NB4 (cell line): ENCODE results near the gene NR1H4.

Experiments
- DNase-seq: peaks from one replicate; pipeline ENCODE4 v3.0.0; 2010; ENCODE audit warnings: low read depth
- H3K4me3 ChIP-seq: one replicate; pipeline ENCODE4 v1.5.1; 2011; ENCODE audit warnings: mild to moderate bottlenecking, low read depth, low read length, moderate library complexity
- CTCF ChIP-seq: IDR thresholded peaks from one replicate; pipeline ENCODE4 v1.5.1; 2012; ENCODE audit warnings: low read depth, low read length
- MAX ChIP-seq: IDR thresholded peaks from 2 replicates; pipeline ENCODE4 v1.6.1; 2011; ENCODE audit warnings: low read depth, low read length
- MYC ChIP-seq: IDR thresholded peaks from 2 replicates; pipeline ENCODE4 v1.6.1; 2011; ENCODE audit warnings: low read depth, low read length
- POLR2A ChIP-seq: IDR thresholded peaks from 2 replicates; pipeline ENCODE4 v1.6.1; 2011; ENCODE audit warnings: mild to moderate bottlenecking; ENCODE audit not compliant: insufficient read length; ENCODE audit errors: extremely low read depth

Gene NR1H4

GRCh38 chr12:100533376-100533775 lies 59.7 kb downstream of the NR1H4 start:
- TF ChIP-seq MAX (no peak), MYC (no peak), POLR2A (no peak), CTCF (no peak)
- no peak for DNase-seq
- H3K4me3 ChIP-seq, result no peak overlapping the region

DNA sequence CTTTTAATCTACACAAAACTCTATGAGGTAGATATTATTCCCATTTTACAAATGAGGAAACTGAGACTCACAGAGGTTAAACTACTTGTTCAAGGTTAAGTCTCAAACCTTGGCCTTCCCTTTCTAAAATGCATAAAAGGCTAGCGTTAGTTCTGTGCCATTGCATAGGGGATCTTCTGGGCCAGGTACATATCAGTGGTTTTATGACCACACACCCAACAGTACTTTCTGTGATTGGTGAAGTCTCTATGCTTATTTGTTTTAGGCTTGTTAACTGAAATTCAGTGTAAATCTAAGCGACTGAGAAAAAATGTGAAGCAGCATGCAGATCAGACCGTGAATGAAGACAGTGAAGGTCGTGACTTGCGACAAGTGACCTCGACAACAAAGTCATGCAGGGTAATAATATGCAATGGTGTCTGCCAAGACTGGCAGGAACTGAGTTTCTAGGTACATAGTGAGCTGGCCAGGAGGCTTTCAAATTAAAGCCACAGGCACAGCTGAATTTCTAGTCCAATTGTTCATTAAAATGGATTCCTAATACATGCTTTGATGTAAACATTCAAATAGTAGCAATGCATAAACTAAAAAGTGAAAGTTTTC lies 61.1 kb downstream of the NR1H4 start:
- no peak for TF ChIP-seq CTCF
- no peak for TF ChIP-seq POLR2A
- TF ChIP-seq MAX, result no peak
- no peak for TF ChIP-seq MYC
- no peak for DNase-seq
- no peak overlapping the region for H3K4me3 ChIP-seq

GRCh38 chr12:100539202-100539601 lies 65.5 kb downstream of the NR1H4 start:
- peak; percentile 52 for DNase-seq
- TF ChIP-seq POLR2A, result no peak
- TF ChIP-seq CTCF, result no peak
- TF ChIP-seq MYC, result no peak
- no peak for TF ChIP-seq MAX
- no peak overlapping the region for H3K4me3 ChIP-seq

GRCh38 chr12:100544165-100544564 lies 70.5 kb downstream of the NR1H4 start:
- H3K4me3 ChIP-seq, result no peak overlapping the region
- no peak for DNase-seq
- TF ChIP-seq CTCF (no peak), POLR2A (no peak), MAX (no peak), MYC (no peak)

DNA sequence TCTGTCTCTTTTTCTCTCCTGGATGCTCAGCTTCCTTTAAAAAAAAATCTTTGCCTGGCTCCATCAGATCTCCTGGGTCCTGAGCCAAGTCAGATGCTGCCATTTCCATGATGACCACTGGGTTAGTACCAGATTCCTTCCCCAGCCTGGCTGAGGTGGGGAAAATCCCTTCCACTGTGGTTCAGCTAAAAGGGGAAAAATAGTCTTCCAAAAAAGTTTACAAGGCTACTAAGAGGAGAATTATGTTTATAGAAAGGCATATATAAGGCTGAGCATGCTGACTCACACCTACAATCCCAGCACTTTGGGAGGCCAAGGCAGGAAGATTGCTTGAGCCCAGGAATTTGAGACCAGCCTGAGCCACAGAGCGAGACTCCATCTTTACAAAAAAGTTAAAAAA lies 71.4 kb downstream of the NR1H4 start:
- no peak for DNase-seq
- TF ChIP-seq MYC, result no peak
- TF ChIP-seq POLR2A, result no peak
- TF ChIP-seq MAX, result no peak
- TF ChIP-seq CTCF, result no peak
- H3K4me3 ChIP-seq, result no peak overlapping the region

DNA sequence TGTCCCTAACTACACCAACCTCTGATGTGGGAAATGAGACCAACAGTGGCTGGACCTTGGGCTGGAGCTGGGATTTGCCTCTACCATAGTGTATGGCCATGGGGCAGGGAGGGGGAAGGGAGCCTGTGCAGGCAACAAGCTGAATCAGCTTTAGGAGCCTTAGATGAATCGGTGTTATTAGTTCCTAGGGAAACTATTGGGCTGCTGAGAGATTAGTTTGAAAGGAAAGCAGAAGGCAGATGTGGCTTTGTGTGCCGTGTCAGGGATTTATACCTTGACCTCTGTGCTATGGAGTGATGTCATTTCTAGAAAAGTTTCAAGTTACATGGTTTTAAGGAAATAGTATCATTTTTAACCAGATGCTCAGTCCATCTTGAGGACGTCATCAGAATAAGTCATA lies 80.3 kb downstream of the NR1H4 start:
- DNase-seq, result no peak
- H3K4me3 ChIP-seq, result no peak overlapping the region
- TF ChIP-seq MYC (no peak), CTCF (no peak), MAX (no peak), POLR2A (no peak)
